ENCODE measurements around the gene MEGF11. TPM values are rescaled to one million over a fixed set of nuclear protein-coding genes. Genes with fewer than 3 reads are reported as not detected.

MEGF11 gene
- total RNA-seq, 1 experiment from 2014 or later, result 0.09 TPM

DNA sequence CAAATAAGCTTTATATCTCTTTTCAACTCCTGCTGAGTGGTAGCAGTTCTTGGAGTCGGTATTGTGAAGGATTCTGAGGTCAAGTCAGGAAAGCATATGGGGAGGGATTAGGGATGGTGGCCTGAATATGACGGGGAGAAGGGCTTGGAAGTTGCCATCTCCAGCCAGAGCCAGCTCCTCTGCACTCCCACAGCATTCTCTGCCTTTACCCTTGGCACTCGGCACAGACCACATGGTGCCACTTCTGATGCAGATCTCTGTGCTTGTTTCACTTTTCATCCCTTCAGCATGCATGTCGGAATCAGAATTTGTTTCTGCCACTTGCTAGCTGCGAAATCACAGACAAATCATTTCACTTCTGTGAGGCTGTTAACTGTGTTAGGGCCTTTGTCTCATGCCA lies 331.8 kb downstream of the MEGF11 start:
- H3K27ac Mint-ChIP-seq (ENCODE audit: low read depth, unreplicated experiment), result no peak overlapping the region
- TF ChIP-seq, protein P1, sequence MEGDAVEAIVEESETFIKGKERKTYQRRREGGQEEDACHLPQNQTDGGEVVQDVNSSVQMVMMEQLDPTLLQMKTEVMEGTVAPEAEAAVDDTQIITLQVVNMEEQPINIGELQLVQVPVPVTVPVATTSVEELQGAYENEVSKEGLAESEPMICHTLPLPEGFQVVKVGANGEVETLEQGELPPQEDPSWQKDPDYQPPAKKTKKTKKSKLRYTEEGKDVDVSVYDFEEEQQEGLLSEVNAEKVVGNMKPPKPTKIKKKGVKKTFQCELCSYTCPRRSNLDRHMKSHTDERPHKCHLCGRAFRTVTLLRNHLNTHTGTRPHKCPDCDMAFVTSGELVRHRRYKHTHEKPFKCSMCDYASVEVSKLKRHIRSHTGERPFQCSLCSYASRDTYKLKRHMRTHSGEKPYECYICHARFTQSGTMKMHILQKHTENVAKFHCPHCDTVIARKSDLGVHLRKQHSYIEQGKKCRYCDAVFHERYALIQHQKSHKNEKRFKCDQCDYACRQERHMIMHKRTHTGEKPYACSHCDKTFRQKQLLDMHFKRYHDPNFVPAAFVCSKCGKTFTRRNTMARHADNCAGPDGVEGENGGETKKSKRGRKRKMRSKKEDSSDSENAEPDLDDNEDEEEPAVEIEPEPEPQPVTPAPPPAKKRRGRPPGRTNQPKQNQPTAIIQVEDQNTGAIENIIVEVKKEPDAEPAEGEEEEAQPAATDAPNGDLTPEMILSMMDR (IDR thresholded peaks at IDR 0.05; ENCODE audit: unreplicated experiment), result no peak
- CTCF ChIA-PET, result interaction anchor here (0.6 kb wide), 1 partner anchor 243 kb away, joined by 3 read pairs; no protein-coding TSS in a partner anchor
- no TSS peak for BruUV-seq (replicated peaks)
- no peaks in the 10 kb centered on the region for H3K27me3 Mint-ChIP-seq (ENCODE audit: insufficient read depth, unreplicated experiment)
- H3K36me3 Mint-ChIP-seq (ENCODE audit: insufficient read depth, unreplicated experiment), result no peaks in the 10 kb centered on the region
- intact Hi-C loops (cut with micrococcal nuclease), result no loop called here
- no peak overlapping the region for H3K4me3 Mint-ChIP-seq (ENCODE audit: unreplicated experiment)
- no peaks in the 10 kb centered on the region for H3K9me3 Mint-ChIP-seq (ENCODE audit: unreplicated experiment)
- no peak for DNase-seq (ENCODE audit: unreplicated experiment)
- peaks cover 6% of the 10 kb centered on the region for H3K4me1 Mint-ChIP-seq (ENCODE audit: insufficient read depth, unreplicated experiment)
- POLR2A ChIA-PET, result no interaction called here

GRCh38 chr15:65920825-65921309 lies 332.7 kb downstream of the MEGF11 start:
- Mint-ChIP-seq H3K4me1 (ENCODE audit: insufficient read depth, unreplicated experiment) (peaks cover 6% of the 10 kb centered on the region), H3K9me3 (ENCODE audit: unreplicated experiment) (no peaks in the 10 kb centered on the region), H3K4me3 (ENCODE audit: unreplicated experiment) (no peak overlapping the region), H3K36me3 (ENCODE audit: insufficient read depth, unreplicated experiment) (no peaks in the 10 kb centered on the region), H3K27me3 (ENCODE audit: insufficient read depth, unreplicated experiment) (no peaks in the 10 kb centered on the region), H3K27ac (ENCODE audit: low read depth, unreplicated experiment) (no peak overlapping the region)
- ChIA-PET CTCF (interaction anchor here (0.5 kb wide), 1 partner anchor 366 kb away, joined by 3 read pairs; no protein-coding TSS in a partner anchor), POLR2A (interaction anchor here (0.6 kb wide), 1 partner anchor 372 kb away, joined by 3 read pairs; the partner anchor contains the start of gene DIS3L)
- TF ChIP-seq, protein P1 (IDR thresholded peaks at IDR 0.05; ENCODE audit: unreplicated experiment), result no peak
- BruUV-seq (replicated peaks), result no TSS peak
- intact Hi-C loops (cut with micrococcal nuclease), result no loop called here
- no peak for DNase-seq (ENCODE audit: unreplicated experiment)

DNA sequence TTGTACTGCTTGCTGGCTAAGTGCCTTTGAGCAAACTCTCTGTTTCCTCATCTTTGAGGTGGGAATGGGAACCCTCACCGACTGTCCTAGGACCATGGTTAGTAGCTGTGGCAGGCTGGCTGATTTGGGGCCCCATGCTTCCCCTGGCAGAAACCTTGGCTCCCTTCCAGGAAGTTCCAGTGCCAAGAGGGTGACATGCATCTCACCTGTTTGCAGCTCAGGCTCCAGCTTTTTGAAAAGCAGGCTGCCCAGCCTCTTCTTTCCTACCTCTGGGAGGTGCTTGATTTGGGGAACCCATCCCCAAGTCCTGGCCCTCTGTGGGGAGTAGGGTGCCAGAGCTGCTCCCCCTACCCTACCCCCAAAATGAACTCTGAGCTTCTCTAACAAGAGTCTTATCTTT lies 333.4 kb downstream of the MEGF11 start:
- no peak for DNase-seq (ENCODE audit: unreplicated experiment)
- CTCF ChIA-PET, result no interaction called here

GRCh38 chr15:65919353-65919752 lies 334.2 kb downstream of the MEGF11 start:
- H3K36me3 Mint-ChIP-seq (ENCODE audit: insufficient read depth, unreplicated experiment), result no peaks in the 10 kb centered on the region
- intact Hi-C loops (cut with micrococcal nuclease), result loop anchor here (5.0 kb wide), 1 partner anchor 273 kb away; no protein-coding TSS in a partner anchor
- TF ChIP-seq, protein P1 (IDR thresholded peaks at IDR 0.05; ENCODE audit: unreplicated experiment), result no peak

More for the DNA sequence above, 333.4 kb downstream of the MEGF11 start:
- TF ChIP-seq, protein P1 (IDR thresholded peaks at IDR 0.05; ENCODE audit: unreplicated experiment), result no peak
- peaks cover 6% of the 10 kb centered on the region for H3K4me1 Mint-ChIP-seq (ENCODE audit: insufficient read depth, unreplicated experiment)
- no peaks in the 10 kb centered on the region for H3K36me3 Mint-ChIP-seq (ENCODE audit: insufficient read depth, unreplicated experiment)
- no peak overlapping the region for H3K4me3 Mint-ChIP-seq (ENCODE audit: unreplicated experiment)
- no peak overlapping the region for H3K27ac Mint-ChIP-seq (ENCODE audit: low read depth, unreplicated experiment)
- no peaks in the 10 kb centered on the region for H3K27me3 Mint-ChIP-seq (ENCODE audit: insufficient read depth, unreplicated experiment)
- POLR2A ChIA-PET, result no interaction called here
- intact Hi-C loops (cut with micrococcal nuclease), result no loop called here
- no TSS peak for BruUV-seq (replicated peaks)
- H3K9me3 Mint-ChIP-seq (ENCODE audit: unreplicated experiment), result no peaks in the 10 kb centered on the region

More at GRCh38 chr15:65919353-65919752, 334.2 kb downstream of the MEGF11 start:
- Mint-ChIP-seq H3K9me3 (ENCODE audit: unreplicated experiment) (no peaks in the 10 kb centered on the region), H3K27me3 (ENCODE audit: insufficient read depth, unreplicated experiment) (no peaks in the 10 kb centered on the region), H3K4me1 (ENCODE audit: insufficient read depth, unreplicated experiment) (peaks cover 6% of the 10 kb centered on the region), H3K4me3 (ENCODE audit: unreplicated experiment) (no peak overlapping the region), H3K27ac (ENCODE audit: low read depth, unreplicated experiment) (no peak overlapping the region)
- no TSS peak for BruUV-seq (replicated peaks)
- ChIA-PET POLR2A (no interaction called here), CTCF (no interaction called here)
- no peak for DNase-seq (ENCODE audit: unreplicated experiment)
